H1 (cell line): ENCODE data around the gene PKP1. TPM values are rescaled to one million over a fixed set of nuclear protein-coding genes. Genes with fewer than 3 reads are reported as not detected.
A peak's percentile ranks its signal among the peaks of the same experiment; 100 is the strongest.

Experiments used
- CTCF ChIA-PET: fragments of 300-600 bp; sonication (Branson Sonifier 250); formaldehyde crosslinking; loops from one replicate; lab custom pipeline; 2021; ENCODE audit not compliant: partially characterized antibody; lab: Charles Lee
- POLR2A ChIA-PET: fragments of 300-600 bp; sonication (Branson Sonifier 250); formaldehyde crosslinking; loops from one replicate; lab custom pipeline; 2021; ENCODE audit warnings: inconsistent platforms; ENCODE audit not compliant: partially characterized antibody; lab: Charles Lee
- DNase-seq, 2 experiments: peaks; one replicate each; pipeline versions ENCODE4 v3.0.0 to v3.0.0-alpha.2; 2010 to 2022; ENCODE audit warnings: low spot score in 2 of 2, low read depth in 1 of 2, mixed read lengths in 1 of 2
- FAIRE-seq: peaks from 2 replicates; lab custom pipeline; 2011; peaks lifted over from hg19 to GRCh38; lab: Jason Lieb, UNC
- H2AFZ ChIP-seq: 2 replicates; pipeline ENCODE4 v1.8.1; 2012; ENCODE audit warnings: low read length, inconsistent platforms
- H2AK5ac ChIP-seq: 2 replicates; pipeline ENCODE4 v1.6.1; 2013; ENCODE audit warnings: low read depth, low read length
- H2BK120ac ChIP-seq: replicated peaks from 2 replicates; pipeline ENCODE3; 2013; ENCODE audit warnings: low read depth, low read length, inconsistent platforms
- H2BK12ac ChIP-seq: 2 replicates; pipeline ENCODE4 v1.6.1; 2013; ENCODE audit warnings: low read depth, low read length
- H2BK15ac ChIP-seq: 2 replicates; pipeline ENCODE4 v1.6.1; 2013; ENCODE audit warnings: low read length
- H2BK20ac ChIP-seq: 2 replicates; pipeline ENCODE4 v1.6.1; 2013; ENCODE audit warnings: low read length
- H2BK5ac ChIP-seq: 2 replicates; pipeline ENCODE4 v1.6.1; 2013; ENCODE audit warnings: low read depth, low read length
- H3K14ac ChIP-seq: 2 replicates; pipeline ENCODE4 v1.6.1; 2013; ENCODE audit warnings: inconsistent platforms; ENCODE audit not compliant: insufficient read length
- H3K18ac ChIP-seq: 2 replicates; pipeline ENCODE4 v1.6.1; 2013; ENCODE audit warnings: low read length; ENCODE audit errors: extremely low read depth
- H3K23ac ChIP-seq: 2 replicates; pipeline ENCODE4 v1.6.1; 2013; ENCODE audit warnings: inconsistent platforms; ENCODE audit not compliant: insufficient read length
- H3K23me2 ChIP-seq: 2 replicates; pipeline ENCODE4 v1.6.1; 2013; ENCODE audit warnings: low read depth, low read length
- H3K27ac ChIP-seq: 2 replicates; pipeline ENCODE4 v1.6.1; 2011; ENCODE audit warnings: low read depth, low read length, inconsistent platforms
- H3K27me3 ChIP-seq, 4 experiments: replicated peaks in 1 of 4; 1 replicate in 1 of 4; 2 replicates in 3 of 4; pipeline versions ENCODE4 v1.6.1 to v1.8.1; 2011 to 2013; ENCODE audit warnings: low read length in 3 of 4, mild to moderate bottlenecking in 3 of 4, inconsistent platforms in 2 of 4, mixed read lengths in 2 of 4, moderate library complexity in 1 of 4; ENCODE audit not compliant: control insufficient read depth in 3 of 4, insufficient read depth in 3 of 4; ENCODE audit errors: extremely low read depth in 1 of 4
- H3K36me3 ChIP-seq, 4 experiments: 2 replicates each; pipeline versions ENCODE4 v1.6.1 to v1.8.1; 2011 to 2013; ENCODE audit warnings: mild to moderate bottlenecking in 4 of 4, low read length in 3 of 4, moderate library complexity in 2 of 4, control low read depth in 1 of 4, inconsistent platforms in 1 of 4; ENCODE audit not compliant: insufficient read depth in 4 of 4, control insufficient read depth in 2 of 4
- H3K4ac ChIP-seq: replicated peaks from 2 replicates; pipeline ENCODE3; 2013; ENCODE audit warnings: low read length, low read depth, mixed read lengths, inconsistent platforms; ENCODE audit not compliant: insufficient read length
- H3K4me1 ChIP-seq, 4 experiments: replicated peaks in 1 of 4; 1 replicate in 1 of 4; 2 replicates in 3 of 4; pipeline versions ENCODE4 v1.6.1 to v1.8.1; 2011 to 2013; ENCODE audit warnings: low read length in 3 of 4, inconsistent platforms in 2 of 4, mixed read lengths in 1 of 4; ENCODE audit not compliant: insufficient read depth in 4 of 4, control insufficient read depth in 3 of 4
- H3K4me2 ChIP-seq, 2 experiments: 2 replicates each; pipeline versions ENCODE4 v1.6.1 to v1.8.1; 2011 to 2013; ENCODE audit warnings: low read depth in 2 of 2, low read length in 2 of 2, control low read depth in 1 of 2, inconsistent platforms in 1 of 2, mild to moderate bottlenecking in 1 of 2; ENCODE audit not compliant: insufficient read depth in 1 of 2
- H3K4me3 ChIP-seq, 4 experiments: fragments of 200-600, 300-600 bp in 1 of 4; sonication (generic), shearing (Covaris generic), sonication (Bioruptor Twin) in 1 of 4; 2 replicates each; pipeline versions ENCODE4 v1.5.1 to v1.8.1; 2011 to 2016; ENCODE audit warnings: low read length in 4 of 4, low read depth in 3 of 4, control low read depth in 2 of 4, inconsistent platforms in 2 of 4, mild to moderate bottlenecking in 2 of 4, mixed read lengths in 1 of 4, moderate library complexity in 1 of 4; ENCODE audit not compliant: insufficient read depth in 2 of 4; ENCODE audit errors: extremely low read depth in 1 of 4
- H3K56ac ChIP-seq: replicated peaks from 2 replicates; pipeline ENCODE3; 2013; ENCODE audit warnings: low read depth, mild to moderate bottlenecking, mixed read lengths, low read length, inconsistent platforms; ENCODE audit not compliant: insufficient read length
- H3K79me1 ChIP-seq: 2 replicates; pipeline ENCODE4 v1.6.1; 2013; ENCODE audit warnings: low read depth, low read length, control low read depth
- H3K79me2 ChIP-seq, 2 experiments: 2 replicates each; pipeline versions ENCODE4 v1.6.1 to v1.8.1; 2012 to 2013; ENCODE audit warnings: low read length in 2 of 2, mild to moderate bottlenecking in 2 of 2, inconsistent platforms in 1 of 2; ENCODE audit not compliant: insufficient read depth in 2 of 2, control insufficient read depth in 1 of 2
- H3K9ac ChIP-seq, 4 experiments: replicated peaks in 1 of 4; 1 replicate in 1 of 4; 2 replicates in 3 of 4; pipeline versions ENCODE4 v1.6.1 to v1.8.1; 2011 to 2013; ENCODE audit warnings: low read depth in 3 of 4, low read length in 3 of 4, control low read depth in 2 of 4, mild to moderate bottlenecking in 2 of 4, moderate library complexity in 2 of 4, inconsistent platforms in 1 of 4; ENCODE audit errors: extremely low read depth in 1 of 4
- H3K9me3 ChIP-seq, 2 experiments: 2 replicates each; pipeline versions ENCODE4 v1.6.1 to v1.8.1; 2012 to 2013; ENCODE audit warnings: mild to moderate bottlenecking in 2 of 2, moderate library complexity in 2 of 2, control low read depth in 1 of 2, inconsistent platforms in 1 of 2, low read depth in 1 of 2, low read length in 1 of 2, mixed read lengths in 1 of 2; ENCODE audit not compliant: insufficient read depth in 2 of 2
- H4K20me1 ChIP-seq, 2 experiments: replicated peaks in 1 of 2; 2 replicates each; pipeline versions ENCODE3 to v1.8.1; 2011 to 2013; ENCODE audit warnings: inconsistent platforms in 2 of 2, low read length in 2 of 2, mild to moderate bottlenecking in 1 of 2; ENCODE audit not compliant: insufficient read depth in 2 of 2, control insufficient read depth in 1 of 2
- H4K5ac ChIP-seq: 2 replicates; pipeline ENCODE4 v1.6.1; 2013; ENCODE audit warnings: low read length, low read depth, mixed read lengths, inconsistent platforms; ENCODE audit not compliant: insufficient read length
- H4K8ac ChIP-seq: 2 replicates; pipeline ENCODE4 v1.8.0; 2013; ENCODE audit warnings: mild to moderate bottlenecking, moderate library complexity, low read length, inconsistent platforms; ENCODE audit not compliant: insufficient read depth; ENCODE audit errors: extremely low read depth
- H4K91ac ChIP-seq: replicated peaks from 2 replicates; pipeline ENCODE3; 2013; ENCODE audit warnings: low read length, mixed read lengths, inconsistent platforms; ENCODE audit not compliant: insufficient read length
- CEBPB ChIP-seq: IDR thresholded peaks from 2 replicates; pipeline ENCODE4 v1.6.1; 2012; ENCODE audit warnings: low read depth, low read length
- CHD2 ChIP-seq: IDR thresholded peaks from 2 replicates; pipeline ENCODE4 v1.6.1; 2012; ENCODE audit warnings: low read length, improper control_type of control experiment
- GABPA ChIP-seq: IDR thresholded peaks from 2 replicates; pipeline ENCODE4 v1.6.1; 2011; ENCODE audit warnings: mild to moderate bottlenecking, low read length, moderate library complexity, borderline replicate concordance; ENCODE audit not compliant: insufficient read depth
- HDAC2 ChIP-seq, 2 experiments: fragments of 300-600 bp in 1 of 2; sonication (generic) in 1 of 2; IDR thresholded peaks; 2 replicates each; pipeline ENCODE4 v1.6.1; 2011 to 2012; ENCODE audit warnings: low read depth in 2 of 2, low read length in 2 of 2, mild to moderate bottlenecking in 2 of 2, moderate library complexity in 2 of 2, borderline replicate concordance in 1 of 2, inconsistent platforms in 1 of 2
- NANOG ChIP-seq: IDR thresholded peaks from 2 replicates; pipeline ENCODE4 v1.6.1; 2011; ENCODE audit warnings: low read length, low read depth, mild to moderate bottlenecking, inconsistent platforms; ENCODE audit not compliant: insufficient read depth, poor library complexity, severe bottlenecking
- POLR2A ChIP-seq, 2 experiments: IDR thresholded peaks; 1 replicate in 1 of 2; 2 replicates in 1 of 2; pipeline ENCODE4 v1.6.1; 2011; ENCODE audit warnings: low read depth in 2 of 2, low read length in 2 of 2, mild to moderate bottlenecking in 2 of 2; ENCODE audit errors: control extremely low read depth in 1 of 2
- SIN3A ChIP-seq, 2 experiments: IDR thresholded peaks in 1 of 2; conservative IDR thresholded peaks in 1 of 2; 2 replicates each; pipeline ENCODE4 v1.6.1; 2011 to 2012; ENCODE audit warnings: low read length in 2 of 2, improper control_type of control experiment in 1 of 2, low read depth in 1 of 2, mild to moderate bottlenecking in 1 of 2
- SIRT6 ChIP-seq: IDR thresholded peaks from one replicate; pipeline ENCODE4 v1.7.1; 2012; ENCODE audit warnings: low read length, inconsistent platforms
- SP1 ChIP-seq: IDR thresholded peaks from 2 replicates; pipeline ENCODE4 v1.6.1; 2011; ENCODE audit warnings: low read depth, low read length
- SP2 ChIP-seq: IDR thresholded peaks from 2 replicates; pipeline ENCODE4 v1.6.1; 2012; ENCODE audit warnings: mild to moderate bottlenecking, low read length, inconsistent platforms
- WGBS, 2 experiments: shearing (Covaris generic) in 1 of 2; methylation state at CpG; one replicate each; pipeline versions ENCODE4 v1.1.6 to v1.1.7; 2013 to 2015; ENCODE audit warnings: low lambda C conversion rate in 2 of 2, mixed read lengths in 2 of 2, inconsistent platforms in 1 of 2, low coverage in 1 of 2, missing lambda C conversion rate in 1 of 2; ENCODE audit not compliant: insufficient replicate concordance in 2 of 2, insufficient coverage in 1 of 2, insufficient read length in 1 of 2; ENCODE audit errors: extremely low coverage in 1 of 2, missing lambda C conversion rate in 1 of 2; 5-methylcytosine and 5-hydroxymethylcytosine counted together
- polyA plus RNA-seq, 7 experiments: library from polyadenylated mRNA; depleted of rRNA in 3 of 7; stranded (reverse) in 5 of 7; unstranded in 2 of 7; fragments of >200 nt in 5 of 7; fragments of 200-250 nt in 2 of 7; gene quantifications; 1 replicate in 5 of 7; 2 replicates in 1 of 7; 4 replicates in 1 of 7; pipeline versions ENCODE4 v1.2.1 to v1.2.3, GENCODE V29; 2011 to 2013; ENCODE audit warnings: missing spikeins in 2 of 7, mixed read lengths in 2 of 7
- total RNA-seq: library from RNA; stranded (reverse); fragmentation: NEBNext Ultra II Directional; extraction: Animal tissue kit (Norgen Biotek cat#: 25700); gene quantifications from 2 replicates; pipeline ENCODE4 v1.2.1, GENCODE V29; 2021
- TF ChIP-seq, protein P1 (sequence below): IDR thresholded peaks from 2 replicates; pipeline ENCODE4 v1.6.1; 2012; ENCODE audit warnings: inconsistent platforms

PKP1 gene
- total and polyA plus RNA-seq, 2 of the 8 experiments (the other 6 are each of a cell fraction or from before 2014, with no cell fraction given), result 0.21 to 0.95 TPM

DNA sequence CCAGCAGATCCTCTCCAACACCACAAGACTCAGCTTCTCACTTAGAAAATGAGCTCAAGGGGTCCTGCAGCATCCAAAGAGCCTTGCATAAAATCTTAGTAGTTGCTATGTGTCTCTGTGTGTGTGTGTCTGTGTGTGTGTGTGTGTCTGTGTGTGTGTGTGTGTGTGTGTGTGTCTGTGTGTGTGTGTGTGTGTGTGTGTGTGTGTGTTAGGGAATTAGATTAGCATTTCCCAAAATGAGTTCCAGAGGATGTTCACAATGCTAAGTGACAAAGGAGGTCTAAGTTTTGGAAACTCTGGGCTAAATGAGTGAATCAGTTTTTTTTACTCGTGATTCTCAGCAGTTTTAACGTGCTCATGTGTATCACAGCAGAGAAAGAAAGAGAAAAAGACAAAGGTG is 63.7 kb downstream of the PKP1 start:
- Histone ChIP-seq H2AFZ (no peak overlapping the region), H3K27ac (no peak overlapping the region)
- 33% methylated on average over 2 of the region's 2 CpGs; no CpG with 5 or more reads in 1 of the 2 experiments for WGBS, 2 experiments

More for the DNA sequence above, 63.7 kb downstream of the PKP1 start:
- Histone ChIP-seq H3K23ac (no peak overlapping the region), H3K56ac (no peak overlapping the region), H4K91ac (no peak overlapping the region), H2BK5ac (no peak overlapping the region; the same call in 1 of the 2 replicates), H2BK20ac (no peak overlapping the region), H4K5ac (no peak overlapping the region), H2BK15ac (no peak overlapping the region), H2AK5ac (no peak overlapping the region), H3K4me3 (no peak overlapping the region), H3K79me1 (no peaks in the 10 kb centered on the region), H3K9me3 (no peaks in the 10 kb centered on the region; a peak in 1 of 4 replicates)
- no peak for FAIRE-seq
- ChIA-PET CTCF (interaction anchor here (0.6 to 8.6 kb wide), 46 partner anchors 10 to 468 kb away, joined by 3 to 271 read pairs (median 8); partner anchors contain the start of genes PKP1 and TNNT2), POLR2A (interaction anchor here (0.8 to 4.3 kb wide), 7 partner anchors 14 to 233 kb away, joined by 3 to 24 read pairs (median 4); no protein-coding TSS in a partner anchor)
- TF ChIP-seq POLR2A (IDR thresholded peaks at IDR 0.05; ENCODE audit: control extremely low read depth in 1 of 2, low read depth in 2 of 2, low read length in 2 of 2) (no peak), SIRT6 (no peak), CEBPB (no peak), SIN3A (conservative IDR thresholded peaks at IDR 0.05 in 1 of 2, IDR thresholded peaks at IDR 0.05 in 1 of 2; ENCODE audit: low read depth in 1 of 2, low read length in 2 of 2) (no peak), GABPA (no peak), HDAC2 (IDR thresholded peaks at IDR 0.05; ENCODE audit: borderline replicate concordance in 1 of 2, low read depth in 2 of 2, low read length in 2 of 2) (no peak), SP2 (no peak), SP1 (no peak), CHD2 (no peak), NANOG (no peak)
- TF ChIP-seq, protein P1, sequence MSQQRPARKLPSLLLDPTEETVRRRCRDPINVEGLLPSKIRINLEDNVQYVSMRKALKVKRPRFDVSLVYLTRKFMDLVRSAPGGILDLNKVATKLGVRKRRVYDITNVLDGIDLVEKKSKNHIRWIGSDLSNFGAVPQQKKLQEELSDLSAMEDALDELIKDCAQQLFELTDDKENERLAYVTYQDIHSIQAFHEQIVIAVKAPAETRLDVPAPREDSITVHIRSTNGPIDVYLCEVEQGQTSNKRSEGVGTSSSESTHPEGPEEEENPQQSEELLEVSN, result no peak
- TF ChIP-seq, all 59 proteins: peak for 0
- Histone ChIP-seq H3K23me2 (no peaks in the 10 kb centered on the region), H3K4ac (no peak overlapping the region), H3K4me2 (peak overlapping the region in 1 of 2 experiments; percentile 22; a peak in 1 of 4 replicates), H3K4me1 (peaks cover 8 to 23% (median 11%) of the 10 kb centered on the region in 4 experiments; a peak in 6 of 7 replicates), H3K36me3 (no peaks in the 10 kb centered on the region), H3K79me2 (no peaks in the 10 kb centered on the region), H3K9ac (no peak overlapping the region), H4K8ac (no peak overlapping the region), H3K14ac (no peak overlapping the region), H3K27me3 (0 out of 7 replicates have a peak, but pooled peaks cover 0 to 3% (median 0%) of the 10 kb centered on the region in 4 experiments), H2BK120ac (no peak overlapping the region), H3K18ac (no peak overlapping the region; the same call in 1 of the 2 replicates), H4K20me1 (no peaks in the 10 kb centered on the region), H2BK12ac (no peak overlapping the region)
- no peak for DNase-seq
